ENCODE data around the gene DNASE1. TPM values are rescaled to one million over a fixed set of nuclear protein-coding genes. Genes with fewer than 3 reads are reported as not detected.

The DNASE1 gene
- total and polyA plus RNA-seq, 9 of the 15 experiments (the other 6 are each of a cell fraction or from before 2014, with no cell fraction given): 0.53 to 10.1 (median 5.9) TPM

- TF ChIP-seq BRF1 (IDR thresholded peaks at IDR 0.05; ENCODE audit: borderline replicate concordance, extremely low read depth, insufficient read length) (no peak), HMG20A (CRISPR knock-in tag; conservative IDR thresholded peaks at IDR 0.05) (no peak), CREM (IDR thresholded peaks at IDR 0.05; ENCODE audit: low read depth) (peak; percentile 33; the same call in 1 of the 2 replicates), THRAP3 (IDR thresholded peaks at IDR 0.05; ENCODE audit: borderline replicate concordance) (0 out of 2 replicates have a peak, but pooled peaks have one; percentile 58), RBM22 (IDR thresholded peaks at IDR 0.05; ENCODE audit: low read depth, low read length, poor library complexity, severe bottlenecking) (no peak), ZNF23 (CRISPR knock-in tag; IDR thresholded peaks at IDR 0.05) (no peak), SRSF9 (IDR thresholded peaks at IDR 0.05; ENCODE audit: borderline replicate concordance, low read depth, low read length) (no peak), YBX1 (IDR thresholded peaks at IDR 0.05) (no peak), HLTF (IDR thresholded peaks at IDR 0.05) (no peak), ZNF707 (CRISPR knock-in tag; conservative IDR thresholded peaks at IDR 0.05) (no peak), PBX2 (CRISPR knock-in tag; IDR thresholded peaks at IDR 0.05; ENCODE audit: low read depth) (no peak), PBX2 (tag; conservative IDR thresholded peaks at IDR 0.05; ENCODE audit: low read depth) (peak; percentile 65), CTBP1 (IDR thresholded peaks at IDR 0.05; ENCODE audit: borderline replicate concordance) (0 out of 2 replicates have a peak, but pooled peaks have one; percentile 35), ZEB2 (IDR thresholded peaks at IDR 0.05) (no peak), SREBF1 (IDR thresholded peaks at IDR 0.05; ENCODE audit: borderline replicate concordance, low read depth, low read length) (no peak), ZNF146 (CRISPR knock-in tag; IDR thresholded peaks at IDR 0.05; ENCODE audit: unreplicated experiment) (no peak), TOE1 (IDR thresholded peaks at IDR 0.05; ENCODE audit: borderline replicate concordance) (no peak), TOE1 (CRISPR knock-in tag; IDR thresholded peaks at IDR 0.05; ENCODE audit: borderline replicate concordance, low read depth) (no peak), RERE (CRISPR knock-in tag; IDR thresholded peaks at IDR 0.05; ENCODE audit: borderline replicate concordance) (no peak), JUND (IDR thresholded peaks at IDR 0.05; ENCODE audit: borderline replicate concordance, low read depth, low read length) (peak; percentile 71), JUND (tag; IDR thresholded peaks at IDR 0.05; ENCODE audit: borderline replicate concordance, low read depth, low read length) (no peak; the same call in 2 of the 3 replicates)
- TF ChIP-seq, protein P1, sequence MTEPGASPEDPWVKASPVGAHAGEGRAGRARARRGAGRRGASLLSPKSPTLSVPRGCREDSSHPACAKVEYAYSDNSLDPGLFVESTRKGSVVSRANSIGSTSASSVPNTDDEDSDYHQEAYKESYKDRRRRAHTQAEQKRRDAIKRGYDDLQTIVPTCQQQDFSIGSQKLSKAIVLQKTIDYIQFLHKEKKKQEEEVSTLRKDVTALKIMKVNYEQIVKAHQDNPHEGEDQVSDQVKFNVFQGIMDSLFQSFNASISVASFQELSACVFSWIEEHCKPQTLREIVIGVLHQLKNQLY (CRISPR knock-in tag; conservative IDR thresholded peaks at IDR 0.05): no peak
Observed at GRCh38 chr16:3690470-3690928, 36.0 kb downstream of the DNASE1 start (continued).
